Activated naive CD4-positive, alpha-beta T cell treated with anti-CD3 and anti-CD28 coated beads, Interleukin-2, amount 50 U/mL, for 16 hours (primary cell): Measurements from ENCODE around the gene PLK4.
"Not testable (repeated sequence)": the region's sequence is repeated elsewhere in the genome, so short reads cannot be mapped to it uniquely, and the experiment has no call there.

Source experiments
- DNase-seq: peaks from one replicate; pipeline ENCODE4 v3.0.0-alpha.2; 2020

Gene PLK4

DNA sequence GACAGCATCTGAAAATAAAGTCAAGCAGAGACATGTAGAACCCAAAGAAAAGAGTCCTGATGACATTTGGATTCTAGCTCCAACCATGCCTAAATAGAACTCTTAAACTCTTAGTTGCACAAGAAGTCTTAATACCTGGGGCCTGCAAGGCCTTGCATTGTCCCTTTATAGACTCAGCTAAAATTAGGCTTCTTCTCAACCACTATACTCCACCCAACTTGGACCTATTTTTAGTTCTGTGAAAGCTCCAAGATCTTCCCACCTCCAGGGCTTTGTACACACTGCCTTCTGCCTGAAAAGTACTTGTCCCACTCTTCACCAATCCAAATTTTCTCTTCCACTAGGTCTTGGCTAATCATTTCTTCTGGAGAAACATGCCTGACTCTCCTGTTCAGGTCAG, 36.5 kb downstream of the PLK4 start:
- DNase-seq = no peak

DNA sequence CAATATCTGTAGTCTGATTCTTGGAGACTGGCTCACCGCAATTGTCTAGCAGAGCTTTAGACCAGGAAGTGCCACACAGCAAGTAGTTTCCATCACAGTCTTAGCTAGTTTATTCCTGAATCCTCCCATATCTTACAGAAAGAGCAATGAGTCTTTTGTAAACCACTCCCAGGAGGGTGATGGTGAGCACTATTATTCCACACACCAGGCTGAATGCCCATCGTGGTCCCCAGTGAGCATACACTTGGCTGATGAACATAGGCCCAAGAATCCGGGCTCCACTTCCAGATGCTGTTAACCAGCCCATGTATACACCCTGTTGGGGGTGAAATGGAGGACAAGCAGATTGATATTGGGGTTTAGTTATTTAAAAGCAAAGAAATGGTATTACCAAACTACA, 39.8 kb downstream of the PLK4 start:
- DNase-seq = no peak

DNA sequence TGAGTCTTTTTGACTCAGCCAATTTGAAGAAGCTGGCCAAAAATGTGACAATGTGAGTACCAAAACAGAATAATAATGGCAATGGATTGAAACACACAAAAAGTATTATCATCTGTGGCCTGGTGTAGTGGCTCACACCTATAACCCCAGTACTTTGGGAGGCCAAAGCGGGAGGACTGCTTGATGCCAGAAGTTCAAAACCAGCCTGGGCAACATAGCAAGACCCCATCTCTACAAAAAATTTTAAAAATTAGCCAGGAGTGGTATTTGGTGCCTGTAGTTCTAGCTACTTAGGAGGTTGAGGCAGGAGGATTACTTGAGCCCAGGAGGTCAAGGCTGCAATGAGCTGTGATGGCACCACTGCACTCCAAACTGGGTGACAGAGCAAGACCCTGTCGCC, 41.5 kb downstream of the PLK4 start:
- DNase-seq = no peak

DNA sequence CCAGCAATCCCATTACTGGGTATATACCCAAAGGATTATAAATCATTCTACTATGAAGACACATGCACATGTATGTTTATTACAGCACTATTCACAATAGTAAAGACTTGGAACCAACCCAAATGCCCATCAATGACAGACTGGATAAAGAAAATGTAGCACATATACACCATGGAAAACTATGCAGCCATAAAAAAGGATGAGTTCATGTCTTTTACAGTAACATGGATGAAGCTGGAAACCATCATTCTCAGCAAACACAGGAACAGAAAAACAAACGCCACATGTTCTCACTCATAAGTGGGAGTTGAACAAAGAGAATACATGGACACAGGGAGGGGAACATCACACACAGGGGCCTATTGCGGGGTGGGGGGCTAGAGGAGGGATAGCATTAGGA, 45.0 kb downstream of the PLK4 start:
- not testable (repeated sequence) for DNase-seq

DNA sequence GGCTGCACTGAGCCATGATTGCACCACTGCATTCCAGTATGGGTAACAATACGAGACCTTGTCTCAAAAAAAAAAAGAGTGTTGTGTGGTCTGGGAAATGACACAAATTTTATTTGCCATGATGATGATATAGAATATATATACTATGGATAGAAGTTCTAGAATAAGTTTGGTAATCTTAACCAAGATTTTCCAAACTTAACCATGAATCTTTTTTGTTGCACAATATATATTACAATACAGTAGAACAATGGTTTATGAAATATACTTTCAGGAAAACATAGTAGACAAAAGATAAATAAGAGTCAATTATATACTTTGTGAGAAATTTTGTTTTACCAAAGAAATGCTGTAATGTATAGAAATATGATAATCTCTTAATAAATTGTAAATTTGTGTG, 49.5 kb downstream of the PLK4 start:
- DNase-seq = no peak

DNA sequence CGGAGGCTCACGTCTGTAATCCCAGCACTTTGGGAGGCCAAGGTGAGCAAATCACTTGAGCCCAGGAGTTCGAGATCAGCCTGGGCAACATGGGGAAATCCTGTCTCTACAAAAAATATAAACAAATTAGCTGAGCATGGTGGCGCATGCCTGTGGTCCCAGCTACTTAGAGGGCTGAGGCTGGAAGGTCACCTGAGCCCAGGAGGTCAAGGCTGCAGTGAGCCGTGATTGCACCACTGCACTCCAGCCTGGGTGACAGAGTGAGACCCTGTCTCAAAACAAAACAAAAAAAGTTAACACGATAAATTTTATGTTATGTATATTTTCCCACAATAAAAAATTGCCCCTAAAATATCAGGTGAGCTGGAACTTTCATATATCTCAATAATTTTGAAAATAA, 51.1 kb downstream of the PLK4 start:
- not testable (repeated sequence) for DNase-seq

DNA sequence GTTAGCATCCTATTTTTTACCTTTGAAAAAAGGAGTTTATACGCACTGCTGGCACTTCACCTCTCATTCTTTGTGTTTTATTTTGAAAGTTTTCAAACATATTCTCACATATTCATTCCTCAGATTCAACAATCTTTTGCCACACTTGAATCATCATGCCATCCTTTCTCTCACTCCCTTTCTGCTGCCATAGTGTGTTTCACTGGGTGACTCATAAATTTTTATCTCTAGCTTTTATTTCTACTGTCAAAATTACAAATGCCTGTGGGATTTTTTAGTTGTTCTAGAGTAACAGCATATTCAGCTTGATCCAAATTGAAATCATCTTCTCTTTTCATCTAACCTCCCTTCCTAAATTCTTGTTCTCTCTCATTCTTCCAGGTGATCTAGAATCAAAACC, 56.3 kb downstream of the PLK4 start:
- no peak for DNase-seq
